ENCODE results near the gene AGGF1.
"Not testable (repeated sequence)": the region's sequence is repeated elsewhere in the genome, so short reads cannot be mapped to it uniquely, and the experiment has no call there.

The AGGF1 gene, protein sequence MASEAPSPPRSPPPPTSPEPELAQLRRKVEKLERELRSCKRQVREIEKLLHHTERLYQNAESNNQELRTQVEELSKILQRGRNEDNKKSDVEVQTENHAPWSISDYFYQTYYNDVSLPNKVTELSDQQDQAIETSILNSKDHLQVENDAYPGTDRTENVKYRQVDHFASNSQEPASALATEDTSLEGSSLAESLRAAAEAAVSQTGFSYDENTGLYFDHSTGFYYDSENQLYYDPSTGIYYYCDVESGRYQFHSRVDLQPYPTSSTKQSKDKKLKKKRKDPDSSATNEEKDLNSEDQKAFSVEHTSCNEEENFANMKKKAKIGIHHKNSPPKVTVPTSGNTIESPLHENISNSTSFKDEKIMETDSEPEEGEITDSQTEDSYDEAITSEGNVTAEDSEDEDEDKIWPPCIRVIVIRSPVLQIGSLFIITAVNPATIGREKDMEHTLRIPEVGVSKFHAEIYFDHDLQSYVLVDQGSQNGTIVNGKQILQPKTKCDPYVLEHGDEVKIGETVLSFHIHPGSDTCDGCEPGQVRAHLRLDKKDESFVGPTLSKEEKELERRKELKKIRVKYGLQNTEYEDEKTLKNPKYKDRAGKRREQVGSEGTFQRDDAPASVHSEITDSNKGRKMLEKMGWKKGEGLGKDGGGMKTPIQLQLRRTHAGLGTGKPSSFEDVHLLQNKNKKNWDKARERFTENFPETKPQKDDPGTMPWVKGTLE

GRCh38 chr5:77030097-77031071, at the start of gene AGGF1:
AGGF1 (plus strand) TSS chr5:77030404; CDS start chr5:77030767, 363 bp downstream.
- peak; percentile 89 for DNase-seq

DNA sequence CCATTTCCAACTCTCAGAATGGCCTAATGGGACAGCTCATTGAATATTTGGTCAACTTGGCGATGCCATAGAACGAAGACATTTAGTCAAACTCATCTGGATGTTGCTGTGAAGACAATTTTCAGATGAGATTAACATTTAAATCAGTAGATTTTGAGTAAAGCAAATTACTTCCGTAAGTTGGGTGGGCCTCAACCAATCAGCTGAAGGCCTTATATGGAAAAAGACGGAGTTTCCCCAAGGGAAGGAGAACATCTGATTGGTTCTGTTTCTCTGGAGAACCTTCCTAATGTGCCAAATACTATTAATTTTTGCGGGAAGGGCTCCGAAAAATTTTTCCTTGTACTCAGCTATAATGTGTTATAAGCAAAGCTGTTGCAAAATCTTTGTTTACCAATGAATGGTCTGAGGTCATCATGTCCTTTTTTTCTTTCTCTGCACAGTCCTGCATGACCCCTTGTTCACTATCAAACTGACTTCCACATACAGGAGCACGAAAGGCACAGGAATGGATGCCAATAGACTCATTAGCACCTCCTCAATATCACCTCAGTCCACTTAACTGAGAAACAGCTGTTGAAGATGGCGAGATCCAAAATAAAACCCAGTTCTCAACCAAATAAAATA, 49.6 kb upstream of the AGGF1 start:
- no peak for DNase-seq

DNA sequence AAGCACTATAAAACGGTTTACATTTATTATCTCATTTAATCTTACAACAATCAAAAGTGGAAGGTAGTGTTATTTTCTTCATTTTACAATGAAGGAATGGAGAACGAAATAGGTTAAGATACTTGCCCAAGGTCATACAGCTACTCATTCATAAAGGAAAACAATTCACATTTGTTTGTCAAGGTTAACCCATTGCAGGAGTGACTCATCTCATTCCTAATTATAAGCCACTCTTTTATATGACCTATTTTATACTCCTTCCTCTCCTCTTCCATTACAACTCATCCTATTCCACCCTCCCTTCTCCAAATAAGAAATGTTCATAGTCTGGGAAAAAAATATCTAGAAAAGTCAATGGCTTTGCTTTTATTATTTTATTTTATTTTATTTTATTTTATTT, 47.8 kb upstream of the AGGF1 start:
- no peak for DNase-seq

DNA sequence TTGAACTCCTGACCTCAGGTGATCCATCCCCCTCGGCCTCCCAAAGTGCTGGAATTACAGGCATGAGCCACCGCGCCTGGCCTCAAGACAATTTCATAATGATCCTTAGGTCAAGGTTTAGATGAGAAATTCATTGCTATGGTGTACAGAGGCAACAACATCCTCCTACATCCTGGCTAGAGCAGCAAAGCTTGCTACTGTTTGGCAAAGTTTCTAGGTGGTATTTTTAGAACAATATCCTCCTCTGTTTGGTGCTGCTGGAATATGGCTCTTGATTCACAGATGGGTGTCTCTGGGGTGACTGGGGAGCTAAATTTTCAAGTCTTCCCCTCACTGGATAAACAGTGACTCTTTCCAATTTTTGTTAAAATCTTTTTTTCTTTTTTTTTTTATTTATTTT, 46.7 kb upstream of the AGGF1 start:
- DNase-seq, result no peak

GRCh38 chr5:76986825-76987526, 43.2 kb upstream of the AGGF1 start:
- no peak for DNase-seq

DNA sequence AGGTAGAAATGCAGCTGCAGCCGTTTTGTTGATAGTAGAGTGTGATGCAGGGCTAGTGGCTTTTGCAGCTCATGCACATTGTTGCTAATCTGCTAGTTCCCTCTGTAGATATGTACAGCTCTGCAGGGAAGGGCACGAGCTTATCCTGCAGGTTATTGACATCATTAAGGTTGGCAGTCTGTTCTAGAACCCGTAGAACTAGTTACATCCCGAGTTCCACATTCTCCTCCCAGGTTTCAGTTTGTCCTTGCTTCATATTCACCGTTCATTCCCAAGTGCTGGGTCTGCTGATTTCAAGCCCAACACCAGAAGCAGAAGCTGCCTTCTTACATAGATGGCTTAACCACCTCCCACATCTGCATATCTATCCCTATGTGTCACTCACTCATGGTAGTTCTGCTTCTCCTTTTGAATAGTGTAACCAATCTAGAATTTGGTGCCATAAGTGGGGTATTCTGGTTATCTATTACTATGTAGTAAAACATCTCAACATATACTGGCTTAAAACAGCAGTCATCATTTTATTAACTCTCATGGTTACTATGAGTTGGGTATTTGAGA, 39.2 kb upstream of the AGGF1 start:
- DNase-seq, result no peak

- DNase-seq, result not testable (repeated sequence)
Observed at GRCh38 chr5:76993436-76993835, 36.8 kb upstream of the AGGF1 start.

DNA sequence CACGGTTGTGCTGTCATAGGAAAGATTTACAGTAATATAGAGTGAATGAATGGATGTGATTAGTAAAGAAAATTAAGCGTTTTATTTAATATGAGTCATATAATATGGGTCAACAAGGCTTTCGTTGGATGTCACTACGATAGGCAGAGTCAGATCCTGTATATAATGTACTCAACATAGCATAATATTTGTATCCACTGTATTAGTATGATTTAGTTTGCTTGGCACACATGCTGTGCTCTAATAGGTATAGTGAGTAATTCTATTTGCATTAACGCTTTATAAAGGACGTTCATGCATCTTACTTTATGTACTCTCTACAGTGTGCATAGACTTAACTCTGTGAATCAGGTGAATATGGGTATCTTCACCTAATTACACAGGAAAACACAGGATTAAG, 35.9 kb upstream of the AGGF1 start:
- DNase-seq, result no peak

GRCh38 chr5:76998251-76998650, 32.0 kb upstream of the AGGF1 start:
- not testable (repeated sequence) for DNase-seq

DNA sequence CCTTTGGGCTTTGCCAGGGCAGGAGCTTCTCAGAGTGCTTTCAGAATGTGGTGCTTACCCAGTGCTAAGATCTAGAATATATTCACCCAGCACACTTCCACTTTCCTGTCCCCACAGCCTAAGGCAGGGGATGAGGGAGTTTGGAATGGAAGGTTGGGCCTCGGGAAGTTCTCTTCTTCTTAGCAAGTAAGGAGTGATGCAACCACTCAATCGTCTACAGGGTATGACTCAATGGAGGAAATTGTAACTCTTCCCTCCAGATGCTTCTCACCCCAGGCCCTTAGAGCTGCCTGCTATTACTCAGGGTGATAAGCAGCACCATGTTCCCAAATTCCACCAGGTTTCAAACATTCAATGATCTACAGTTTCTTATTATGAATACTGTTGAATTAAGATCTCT, 30.8 kb upstream of the AGGF1 start:
- no peak for DNase-seq

GRCh38 chr5:77003246-77003645, 27.0 kb upstream of the AGGF1 start:
- DNase-seq, result no peak

GRCh38 chr5:77006124-77006523, 24.1 kb upstream of the AGGF1 start:
- DNase-seq, result no peak

GRCh38 chr5:77008413-77008812, 21.8 kb upstream of the AGGF1 start:
- no peak for DNase-seq

DNA sequence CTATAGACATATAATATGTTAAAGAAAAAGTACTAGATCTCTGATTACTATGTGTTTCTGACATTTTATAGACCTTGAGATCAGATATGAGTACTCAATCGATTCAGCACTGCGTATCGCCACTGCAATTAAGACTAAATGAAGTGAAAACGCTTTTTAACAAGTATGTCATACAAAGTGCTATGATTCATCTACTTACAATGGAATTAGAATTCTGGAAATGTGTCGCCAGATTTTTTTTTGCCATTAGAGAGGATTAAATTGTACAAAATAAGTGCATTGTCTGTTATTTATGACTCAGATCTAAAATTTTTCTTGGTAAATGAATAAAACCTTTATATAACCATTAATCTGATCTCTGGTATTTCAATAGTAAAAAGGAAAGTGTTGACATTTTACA, 20.0 kb upstream of the AGGF1 start:
- DNase-seq, result no peak

DNA sequence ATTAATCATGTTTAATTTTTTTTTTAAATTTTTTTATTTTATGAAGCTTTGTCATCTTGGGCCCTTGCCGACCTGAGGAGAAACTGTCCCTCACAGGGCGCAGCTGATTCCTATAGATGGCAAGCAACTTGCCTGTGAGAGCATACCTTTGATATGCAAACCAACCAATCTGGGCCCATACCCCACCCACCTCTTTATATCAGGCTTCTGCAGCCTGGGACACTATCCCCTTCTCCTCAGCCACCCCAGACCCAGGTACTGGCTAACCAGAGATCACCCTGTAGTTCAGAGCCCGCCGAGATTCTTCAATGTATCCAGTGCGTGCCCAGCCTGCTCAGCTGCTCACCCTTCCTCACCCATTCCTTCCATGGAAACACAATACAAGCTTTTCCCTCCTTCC, 18.7 kb upstream of the AGGF1 start:
- no peak for DNase-seq

DNA sequence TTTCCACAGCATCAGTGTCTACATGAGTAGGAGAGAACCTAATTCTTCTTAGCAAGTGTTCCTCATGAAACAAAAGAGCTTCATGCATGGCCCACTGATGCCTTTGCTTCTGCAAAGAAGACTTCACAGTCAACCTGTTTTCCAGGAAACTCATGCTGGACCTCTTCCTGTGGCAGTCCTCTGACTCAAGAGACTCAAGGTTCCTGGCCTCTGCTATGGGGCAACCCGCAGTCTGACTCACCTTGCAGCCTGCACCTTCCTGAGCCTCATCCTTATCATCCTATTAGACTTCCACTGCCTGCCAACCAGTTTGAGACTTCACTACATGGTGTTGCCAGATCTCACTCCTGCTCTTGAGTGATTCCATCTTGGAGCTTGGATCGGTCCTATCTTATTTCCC, 17.6 kb upstream of the AGGF1 start:
- DNase-seq, result no peak

GRCh38 chr5:77015938-77016569, 14.2 kb upstream of the AGGF1 start:
- no peak for DNase-seq

DNA sequence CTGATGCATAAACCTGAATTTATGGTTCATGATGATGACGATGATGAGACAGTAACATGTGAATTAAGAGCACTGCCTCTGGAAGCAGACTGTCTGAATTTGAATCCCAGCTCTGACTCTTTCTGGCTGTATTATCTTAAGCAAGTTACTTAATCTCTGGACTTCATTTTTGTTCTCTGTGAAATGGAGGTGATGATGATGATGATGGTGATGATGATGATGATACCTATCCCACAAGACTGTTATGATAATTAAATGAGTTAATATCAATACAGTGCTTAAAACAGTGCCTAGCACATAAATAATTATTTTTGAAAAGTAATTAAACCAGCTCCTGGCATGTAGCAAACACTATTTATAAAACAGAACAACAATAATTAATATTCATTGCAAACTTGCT, 13.2 kb upstream of the AGGF1 start:
- no peak for DNase-seq

GRCh38 chr5:77017668-77018067, 12.5 kb upstream of the AGGF1 start:
- DNase-seq, result no peak

- no peak for DNase-seq
Observed at GRCh38 chr5:77022511-77023417, 7.4 kb upstream of the AGGF1 start.
